Omental fat pad (tissue), 4 donors: ENCODE results near the gene MKNK2. TPM values are rescaled to one million over a fixed set of nuclear protein-coding genes. Genes with fewer than 3 reads are reported as not detected.

Experiments
- ATAC-seq: fragments of 150-250 bp; one replicate; pipeline ENCODE4 v1.9.1; 2016; ENCODE audit warnings: mild to moderate bottlenecking, moderate library complexity; ENCODE audit not compliant: low FRiP score
- DNase-seq: peaks from one replicate; pipeline ENCODE4 v3.0.0-alpha.2; 2019; ENCODE audit warnings: low spot score
- total RNA-seq, 4 donors: library from RNA; depleted of rRNA; stranded (reverse); fragments of >200 nt; gene quantifications; one replicate each; pipeline ENCODE4 v1.1.0, GENCODE V29; 2016
- TF ChIP-seq, protein P1 (sequence below), 3 donors: fragments of 450-650 bp; IDR thresholded peaks; one replicate each; pipeline ENCODE4 v1.5.1; 2016 to 2017; ENCODE audit warnings: antibody characterized with exemption in 3 of 3, mild to moderate bottlenecking in 3 of 3, moderate library complexity in 2 of 3

Gene MKNK2
- total RNA-seq, 4 donors from 2014 or later: 133 to 232 (median 178) TPM

DNA sequence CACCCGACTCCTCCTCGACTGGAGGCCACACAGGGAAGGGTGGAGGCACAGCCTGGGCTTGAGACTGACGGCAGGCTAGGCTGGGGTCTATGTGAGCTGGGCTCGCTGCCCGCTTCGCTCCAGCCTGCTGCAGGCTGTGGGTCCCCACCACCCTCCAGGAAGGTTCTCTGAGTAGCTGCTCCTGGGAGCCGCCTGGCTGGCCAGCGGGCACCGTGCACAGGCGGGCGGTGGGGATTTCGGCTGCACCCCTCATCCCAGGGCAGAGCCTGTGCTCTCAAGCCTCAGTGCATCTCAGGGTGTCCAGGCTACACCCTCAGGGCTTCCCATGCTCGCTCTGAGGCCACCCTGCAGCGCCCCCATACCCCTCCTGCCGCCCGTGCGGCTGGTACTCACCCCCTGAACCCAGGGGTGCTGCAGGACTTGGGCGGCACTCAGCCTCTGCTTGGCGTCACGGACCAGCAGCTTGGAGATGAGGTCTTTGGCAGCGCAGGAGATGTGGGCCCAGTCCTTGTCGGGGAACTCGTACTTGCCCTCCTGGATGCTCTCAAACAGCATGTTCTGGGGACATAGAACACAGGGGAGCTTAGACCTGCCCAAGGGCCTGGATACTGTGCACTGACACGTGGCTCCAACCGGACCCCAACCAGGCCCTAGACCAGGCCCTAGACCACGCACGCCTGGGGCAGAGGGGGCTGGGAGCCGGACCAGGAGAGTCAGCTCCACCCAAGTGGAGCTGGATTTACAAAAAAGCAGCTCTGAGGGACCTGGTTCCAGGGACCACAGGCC is 10.2 kb downstream of the MKNK2 start:
- TF ChIP-seq, protein P1, sequence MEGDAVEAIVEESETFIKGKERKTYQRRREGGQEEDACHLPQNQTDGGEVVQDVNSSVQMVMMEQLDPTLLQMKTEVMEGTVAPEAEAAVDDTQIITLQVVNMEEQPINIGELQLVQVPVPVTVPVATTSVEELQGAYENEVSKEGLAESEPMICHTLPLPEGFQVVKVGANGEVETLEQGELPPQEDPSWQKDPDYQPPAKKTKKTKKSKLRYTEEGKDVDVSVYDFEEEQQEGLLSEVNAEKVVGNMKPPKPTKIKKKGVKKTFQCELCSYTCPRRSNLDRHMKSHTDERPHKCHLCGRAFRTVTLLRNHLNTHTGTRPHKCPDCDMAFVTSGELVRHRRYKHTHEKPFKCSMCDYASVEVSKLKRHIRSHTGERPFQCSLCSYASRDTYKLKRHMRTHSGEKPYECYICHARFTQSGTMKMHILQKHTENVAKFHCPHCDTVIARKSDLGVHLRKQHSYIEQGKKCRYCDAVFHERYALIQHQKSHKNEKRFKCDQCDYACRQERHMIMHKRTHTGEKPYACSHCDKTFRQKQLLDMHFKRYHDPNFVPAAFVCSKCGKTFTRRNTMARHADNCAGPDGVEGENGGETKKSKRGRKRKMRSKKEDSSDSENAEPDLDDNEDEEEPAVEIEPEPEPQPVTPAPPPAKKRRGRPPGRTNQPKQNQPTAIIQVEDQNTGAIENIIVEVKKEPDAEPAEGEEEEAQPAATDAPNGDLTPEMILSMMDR (IDR thresholded peaks at IDR 0.05): no peak
- ATAC-seq (no peak), DNase-seq (no peak)

DNA sequence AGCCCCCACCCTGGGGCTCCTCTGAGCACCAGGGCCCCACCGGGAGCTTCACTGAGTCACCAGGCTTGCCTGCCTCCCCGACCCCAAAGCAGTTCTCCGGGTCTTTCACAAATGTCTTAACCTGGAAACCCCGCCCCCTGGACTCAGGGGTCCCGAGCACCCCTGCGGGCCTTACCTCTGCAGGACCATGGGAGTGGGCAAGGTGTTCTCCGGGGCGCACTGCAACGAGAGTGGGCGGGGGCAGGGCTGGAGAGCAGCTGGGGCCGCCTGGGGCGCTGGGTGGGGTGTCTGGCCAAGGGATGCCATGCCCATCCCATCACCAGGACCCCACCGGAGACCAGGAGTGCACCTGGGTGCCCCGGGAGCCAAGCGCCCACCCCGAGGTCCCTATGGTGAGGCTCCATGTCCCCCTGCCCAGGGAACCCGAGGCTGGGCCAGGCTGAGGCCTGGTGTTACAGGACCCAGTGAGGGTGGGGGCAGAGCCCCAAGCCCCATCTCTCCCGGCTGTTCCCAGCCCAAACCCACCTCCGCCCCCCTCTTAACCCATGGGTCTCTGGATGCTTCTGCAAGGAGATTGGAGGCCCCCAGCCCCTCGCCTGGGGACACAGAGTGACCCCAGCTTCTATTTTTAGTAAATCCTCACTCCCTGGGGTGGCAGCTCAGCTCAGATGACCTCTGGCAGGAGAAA is 10.9 kb downstream of the MKNK2 start:
- ATAC-seq: no peak
- no peak for DNase-seq
- TF ChIP-seq, protein P1 (IDR thresholded peaks at IDR 0.05): no peak

DNA sequence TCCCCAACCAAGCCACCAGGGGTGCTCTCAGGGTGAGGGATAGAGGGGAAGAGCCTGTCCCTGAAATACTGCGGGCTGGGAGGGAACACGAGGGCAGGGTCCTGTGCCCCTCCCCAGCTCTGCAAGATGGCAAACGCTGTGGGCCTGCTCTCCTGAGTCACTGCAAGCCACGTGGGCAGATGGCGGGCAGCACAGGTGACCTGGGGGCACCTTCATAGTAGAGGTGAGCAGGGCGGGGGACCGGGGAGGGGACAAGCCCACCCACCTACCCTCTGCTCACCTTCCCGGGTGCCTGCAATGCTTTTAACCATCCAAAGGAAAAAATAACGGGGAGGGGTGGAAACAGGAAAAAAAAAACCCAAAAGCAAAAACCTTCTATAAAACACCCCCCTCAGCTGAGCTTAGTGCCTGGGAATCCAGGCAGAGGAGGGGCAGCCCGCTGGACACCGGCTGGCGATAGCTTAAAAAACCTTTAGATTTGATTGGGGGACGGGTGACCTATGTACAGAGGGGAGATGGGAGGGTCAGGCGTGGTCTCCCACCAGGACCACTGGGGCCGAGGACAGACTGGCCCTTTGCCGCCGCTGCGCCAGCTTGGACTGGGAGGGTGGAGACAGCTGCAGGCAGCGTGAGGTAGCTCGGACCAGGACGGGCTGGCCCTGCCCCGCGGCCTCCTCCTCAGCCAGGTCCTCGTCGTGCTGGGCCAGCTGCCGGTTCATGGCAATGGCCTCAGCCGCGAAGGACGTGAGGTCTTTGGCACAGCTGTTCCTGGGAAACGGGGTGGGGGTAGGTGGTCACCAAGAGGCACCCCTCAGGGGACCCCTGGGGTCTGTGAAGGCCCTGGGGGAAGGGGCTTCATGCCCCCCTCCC is 11.7 kb downstream of the MKNK2 start:
- DNase-seq (no peak), ATAC-seq (no peak)
- TF ChIP-seq, protein P1 (IDR thresholded peaks at IDR 0.05): no peak

DNA sequence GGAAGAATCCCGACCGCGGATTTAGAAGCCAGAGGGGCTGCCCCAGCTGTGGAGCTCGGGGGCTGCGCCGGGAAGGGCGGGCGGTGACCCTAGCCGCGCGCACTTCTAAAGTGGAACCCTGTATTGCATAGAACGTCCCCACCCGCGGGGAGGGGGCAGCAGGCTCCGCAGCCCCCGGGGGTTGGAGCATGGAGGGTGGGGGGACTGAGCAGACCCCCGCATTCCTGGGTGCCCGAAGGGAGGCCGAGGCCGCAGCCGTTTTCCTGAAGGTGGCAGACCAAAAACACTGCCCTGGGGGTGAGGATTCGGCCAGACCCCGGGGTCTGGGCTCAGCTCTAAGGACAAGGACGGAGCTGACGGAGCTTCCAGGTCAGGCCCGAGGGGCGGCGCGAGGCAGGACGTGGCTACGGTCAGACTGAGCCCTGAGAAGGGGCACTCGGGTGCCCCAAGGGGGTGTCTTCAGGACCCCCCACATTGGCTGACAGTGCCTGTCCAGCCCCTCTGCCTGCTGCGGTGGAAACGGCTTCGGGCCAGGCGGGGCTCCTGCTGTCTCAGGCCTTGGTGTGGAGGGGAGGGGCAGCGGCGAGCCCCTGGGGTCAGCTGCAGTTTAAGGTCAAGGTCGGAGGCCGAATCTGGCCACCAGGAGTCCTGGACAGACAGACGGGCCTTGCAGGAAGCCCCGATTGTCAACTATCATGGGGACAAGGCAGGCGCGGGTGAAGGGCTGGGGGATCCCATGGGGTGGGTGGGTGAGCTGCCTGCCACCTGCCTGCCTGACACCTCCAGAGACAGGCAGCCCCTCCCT is 12.6 kb downstream of the MKNK2 start:
- TF ChIP-seq, protein P1 (IDR thresholded peaks at IDR 0.05): no peak
- ATAC-seq: no peak

DNA sequence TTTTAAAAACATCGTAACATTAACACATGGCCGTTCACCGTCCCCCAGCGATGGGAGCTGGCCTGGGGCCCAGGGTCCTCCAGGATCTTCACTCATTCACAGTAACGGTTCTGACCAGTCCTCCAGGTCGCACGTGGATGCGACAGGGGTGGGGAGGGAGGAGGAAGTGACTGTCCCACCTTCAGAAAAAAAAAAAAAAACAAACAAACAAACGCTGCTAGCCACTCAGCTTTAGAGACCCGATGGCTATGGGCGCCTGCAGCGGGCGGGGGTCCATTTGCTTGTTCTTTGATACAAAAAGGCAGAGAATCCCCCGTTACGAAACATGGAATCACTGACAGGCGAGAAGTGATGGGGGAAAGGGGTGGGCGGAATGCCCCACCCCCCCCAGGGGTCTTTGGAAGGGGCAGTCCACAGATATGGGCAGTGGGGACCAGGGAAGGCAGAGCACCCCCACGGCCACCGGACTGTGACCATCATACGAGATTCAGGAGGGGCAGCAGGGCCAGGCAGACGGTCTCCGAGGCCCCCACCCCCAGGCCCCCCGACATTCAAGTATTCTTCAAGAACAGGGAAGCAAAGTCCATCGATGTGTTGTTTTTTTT is 13.3 kb downstream of the MKNK2 start:
- DNase-seq (no peak), ATAC-seq (no peak)
- TF ChIP-seq, protein P1 (IDR thresholded peaks at IDR 0.05): no peak

More for the DNA sequence above, 12.6 kb downstream of the MKNK2 start:
- no peak for DNase-seq

DNA sequence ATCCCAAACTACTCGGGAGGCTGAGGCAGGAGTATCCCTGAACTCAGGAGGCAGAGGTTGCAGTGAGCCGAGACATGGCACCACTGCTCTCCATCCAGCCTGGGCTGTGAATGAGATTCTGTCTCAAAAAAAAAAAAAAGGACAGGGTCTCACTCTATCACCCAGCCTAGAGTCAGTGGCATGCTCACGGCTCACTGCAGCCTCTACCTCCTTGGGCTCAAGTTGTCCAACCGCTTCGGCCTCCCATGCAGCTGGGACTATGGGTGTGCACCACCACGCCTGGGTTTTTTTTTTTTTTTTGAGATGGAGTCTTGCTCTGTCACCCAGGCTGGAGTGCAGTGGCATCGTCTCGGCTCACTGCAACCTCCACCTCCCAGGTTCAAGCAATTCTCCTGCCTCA is 14.6 kb downstream of the MKNK2 start:
- DNase-seq (no peak), ATAC-seq (no peak)
- TF ChIP-seq, protein P1 (IDR thresholded peaks at IDR 0.05): no peak
